Pancreas (tissue), 10 donors: ENCODE measurements around the gene LNX1. TPM values are rescaled to one million over a fixed set of nuclear protein-coding genes. Genes with fewer than 3 reads are reported as not detected.

Experiments
- ATAC-seq, 4 donors: fragments of 200-7000 bp; cut with Tn5 transposase; one replicate each; pipeline versions ENCODE4 v1.8.0 to v1.9.1; 2020; ENCODE audit warnings: mild to moderate bottlenecking in 4 of 4, moderate library complexity in 4 of 4
- DNase-seq, 6 donors: peaks; one replicate each; pipeline ENCODE4 v3.0.0-alpha.2; 2020
- FAIRE-seq: peaks from 2 replicates; lab custom pipeline; 2012; peaks lifted over from hg19 to GRCh38; lab: Jason Lieb, UNC
- H3K27ac ChIP-seq, 4 donors: fragments of 200-600 bp; sonication (generic); 1 replicate in 3 of 4; 2 replicates in 1 of 4; pipeline versions ENCODE4 v1.5.0 to v1.8.0; 2020
- H3K27me3 ChIP-seq, 4 donors: fragments of 200-600 bp; one replicate each; pipeline ENCODE4 v1.8.0; 2021
- H3K36me3 ChIP-seq, 3 donors: fragments of 200-600 bp; sonication (generic) in 1 of 3; one replicate each; pipeline versions ENCODE4 v1.5.0 to v1.8.0; 2020 to 2021
- H3K4me1 ChIP-seq, 3 donors: fragments of 200-600 bp; one replicate each; pipeline ENCODE4 v1.8.0; 2021
- H3K4me3 ChIP-seq, 4 donors: fragments of 200-600 bp; sonication (generic) in 2 of 4; one replicate each; pipeline versions ENCODE4 v1.5.0 to v1.8.0; 2020 to 2021
- H3K9me3 ChIP-seq, 4 donors: fragments of 200-600 bp; one replicate each; pipeline ENCODE4 v1.8.0; 2021
- WGBS, 2 donors: extraction: QIAGEN DNeasy Blood & Tissue Kit; methylation state at CpG; one replicate each; pipeline ENCODE4 v1.1.7; 2013; 5-methylcytosine and 5-hydroxymethylcytosine counted together
- intact Hi-C, 3 donors: fragments of 100-400 bp; cut with DNase I; formaldehyde crosslinking; loops; one replicate each; pipeline versions ENCODE4 v1.11.1 to v1.14.2; 2022
- polyA plus RNA-seq, 2 donors: library from polyadenylated mRNA; stranded (reverse); fragments of 200-250 nt; gene quantifications; one replicate each; pipeline ENCODE4 v1.2.3, GENCODE V29; 2013
- total RNA-seq, 6 donors: library from RNA; stranded (reverse); fragmentation: NEBNext Ultra II Directional in 4 of 6; extraction: Animal tissue kit (Norgen Biotek cat#: 25700) in 4 of 6; gene quantifications; one replicate each; pipeline versions ENCODE4 v1.2.1 to v1.2.4, GENCODE V29; 2021 to 2023
- TF ChIP-seq, protein P1 (sequence below), 4 donors: fragments of 200-600 bp; sonication (generic) in 3 of 4; IDR thresholded peaks; one replicate each; pipeline versions ENCODE4 v1.5.0 to v1.8.0; 2021; ENCODE audit warnings: antibody characterized with exemption in 4 of 4
- donor health status: healthy with polysubstance abuse.
- donor health status: DM: no; HTN: no; CAD: no; lungs with moderate emphysema.
- donor health status: DM: no; HTN: no; CAD: no.
- donor health status: control.
- donor health status: control.
- donor health status: Bipolar disorder and iron deficiency.
- donor health status: DM: yes; HTN: yes; CAD: no.
- donor health status: DM: no; HTN: no; CAD: no.
- donor health status: DM: no; HTN: no; CAD: no.
- donor health status: DM: yes; HTN: yes; CAD: no.

The LNX1 gene
- total and polyA plus RNA-seq, 8 donors: 6.1 to 18.6 (median 15.0) TPM

- TF ChIP-seq, protein P1, sequence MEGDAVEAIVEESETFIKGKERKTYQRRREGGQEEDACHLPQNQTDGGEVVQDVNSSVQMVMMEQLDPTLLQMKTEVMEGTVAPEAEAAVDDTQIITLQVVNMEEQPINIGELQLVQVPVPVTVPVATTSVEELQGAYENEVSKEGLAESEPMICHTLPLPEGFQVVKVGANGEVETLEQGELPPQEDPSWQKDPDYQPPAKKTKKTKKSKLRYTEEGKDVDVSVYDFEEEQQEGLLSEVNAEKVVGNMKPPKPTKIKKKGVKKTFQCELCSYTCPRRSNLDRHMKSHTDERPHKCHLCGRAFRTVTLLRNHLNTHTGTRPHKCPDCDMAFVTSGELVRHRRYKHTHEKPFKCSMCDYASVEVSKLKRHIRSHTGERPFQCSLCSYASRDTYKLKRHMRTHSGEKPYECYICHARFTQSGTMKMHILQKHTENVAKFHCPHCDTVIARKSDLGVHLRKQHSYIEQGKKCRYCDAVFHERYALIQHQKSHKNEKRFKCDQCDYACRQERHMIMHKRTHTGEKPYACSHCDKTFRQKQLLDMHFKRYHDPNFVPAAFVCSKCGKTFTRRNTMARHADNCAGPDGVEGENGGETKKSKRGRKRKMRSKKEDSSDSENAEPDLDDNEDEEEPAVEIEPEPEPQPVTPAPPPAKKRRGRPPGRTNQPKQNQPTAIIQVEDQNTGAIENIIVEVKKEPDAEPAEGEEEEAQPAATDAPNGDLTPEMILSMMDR (IDR thresholded peaks at IDR 0.05): no peak
- intact Hi-C loops: no loop called here
- H3K27me3 ChIP-seq: no peaks in the 10 kb centered on the region
- DNase-seq: no peak
- no peak for FAIRE-seq
- ATAC-seq: no peak
- H3K4me3 ChIP-seq: no peak overlapping the region
- H3K27ac ChIP-seq: no peak overlapping the region
- 95 to 97% methylated on average over 1 of the region's 1 CpG for WGBS, 2 donors
- H3K9me3 ChIP-seq: no peaks in the 10 kb centered on the region
- H3K4me1 ChIP-seq: peaks cover 15 to 17% (median 15%) of the 10 kb centered on the region in 3 donors
- H3K36me3 ChIP-seq: peaks cover 0 to 10% (median 5%) of the 10 kb centered on the region in 3 donors
These were observed 16.8 kb downstream of the LNX1 start for GRCh38 chr4:53574528-53574927.

- peaks cover 15 to 17% (median 15%) of the 10 kb centered on the region in 3 donors for H3K4me1 ChIP-seq
- no peaks in the 10 kb centered on the region for H3K27me3 ChIP-seq
- DNase-seq (no peak), FAIRE-seq (no peak), ATAC-seq (no peak)
- 84 to 87% methylated on average over 3 of the region's 3 CpGs for WGBS, 2 donors
- H3K27ac ChIP-seq: no peak overlapping the region
- TF ChIP-seq, protein P1 (IDR thresholded peaks at IDR 0.05): no peak
- intact Hi-C loops: no loop called here
- H3K4me3 ChIP-seq: no peak overlapping the region
- peaks cover 0 to 10% (median 5%) of the 10 kb centered on the region in 3 donors for H3K36me3 ChIP-seq
- no peaks in the 10 kb centered on the region for H3K9me3 ChIP-seq
These were observed 17.6 kb downstream of the LNX1 start for GRCh38 chr4:53573696-53574095.

DNA sequence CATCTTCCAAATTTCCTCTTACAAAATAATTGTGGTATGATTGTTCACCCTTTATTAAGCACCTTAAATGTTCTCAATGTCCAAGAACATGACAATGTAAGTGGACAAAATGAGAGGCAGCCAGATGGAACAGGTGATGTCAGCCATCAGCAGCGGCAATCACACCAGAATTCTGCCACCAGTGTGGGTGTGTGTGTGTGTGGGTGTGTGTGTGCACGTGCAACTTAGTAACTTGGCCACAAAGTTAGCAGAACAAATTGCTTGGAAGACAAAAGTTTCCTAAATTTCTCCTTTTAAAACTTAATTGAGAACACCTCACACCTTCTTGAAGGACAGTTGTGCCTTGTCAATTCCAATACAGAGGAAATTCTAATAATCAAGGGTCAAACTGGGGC is 18.7 kb downstream of the LNX1 start:
- TF ChIP-seq, protein P1 (IDR thresholded peaks at IDR 0.05): no peak
- H3K9me3 ChIP-seq: no peaks in the 10 kb centered on the region
- no peak overlapping the region for H3K4me3 ChIP-seq
- intact Hi-C loops: no loop called here
- no peak for FAIRE-seq
- no peak for ATAC-seq
- H3K36me3 ChIP-seq: peaks cover 0 to 10% (median 5%) of the 10 kb centered on the region in 3 donors
- H3K27me3 ChIP-seq: no peaks in the 10 kb centered on the region
- no peak overlapping the region for H3K27ac ChIP-seq
- 82 to 87% methylated on average over 2 of the region's 2 CpGs for WGBS, 2 donors
- no peak for DNase-seq
- peaks cover 15% of the 10 kb centered on the region in 3 donors for H3K4me1 ChIP-seq

DNA sequence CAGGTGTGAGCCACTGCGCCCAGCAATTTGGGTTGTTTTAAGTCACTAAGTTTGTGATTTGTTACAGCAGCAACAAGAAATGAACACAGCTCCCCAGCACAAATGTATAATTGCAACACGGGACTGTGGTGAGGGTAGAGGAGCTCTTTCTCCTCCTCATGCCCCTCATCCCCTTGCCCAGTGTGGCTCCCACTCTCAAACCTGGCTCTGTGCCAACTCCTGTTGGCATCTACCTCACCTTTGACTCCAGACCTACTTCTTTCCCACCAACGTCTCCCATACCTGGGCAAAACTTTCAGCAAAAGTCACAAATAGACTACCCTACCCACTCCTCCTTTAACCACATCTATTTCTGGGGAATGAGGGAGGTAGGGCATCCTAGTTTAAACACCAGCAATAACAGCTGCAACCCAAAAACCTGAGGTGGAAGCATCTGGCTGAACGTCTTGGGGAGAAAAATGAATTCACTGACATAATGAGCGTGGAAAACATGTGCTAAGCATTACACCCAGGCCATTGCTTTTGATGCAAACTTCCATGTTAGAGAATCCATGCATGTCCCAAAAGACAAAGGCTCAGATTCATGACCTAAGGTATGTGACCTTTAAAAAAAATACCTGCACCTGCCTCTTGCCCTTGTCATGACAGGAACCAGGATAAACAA is 19.2 kb downstream of the LNX1 start:
- Histone ChIP-seq H3K9me3 (no peaks in the 10 kb centered on the region), H3K36me3 (peaks cover 0 to 10% (median 5%) of the 10 kb centered on the region in 3 donors), H3K4me1 (peaks cover 10 to 12% (median 12%) of the 10 kb centered on the region in 3 donors), H3K27me3 (no peaks in the 10 kb centered on the region), H3K27ac (no peak overlapping the region), H3K4me3 (no peak overlapping the region)
- no peak for FAIRE-seq
- intact Hi-C loops: no loop called here
- ATAC-seq: no peak
- 84 to 87% methylated on average over 5 of the region's 5 CpGs for WGBS, 2 donors
- no peak for DNase-seq
- TF ChIP-seq, protein P1 (IDR thresholded peaks at IDR 0.05): no peak

- 85 to 91% methylated on average over 4 of the region's 4 CpGs for WGBS, 2 donors
- no peak for FAIRE-seq
- intact Hi-C loops: no loop called here
- Histone ChIP-seq H3K4me3 (no peak overlapping the region), H3K9me3 (no peaks in the 10 kb centered on the region), H3K36me3 (no peaks in the 10 kb centered on the region), H3K27ac (no peak overlapping the region), H3K27me3 (no peaks in the 10 kb centered on the region), H3K4me1 (no peaks in the 10 kb centered on the region)
- no peak for DNase-seq
- TF ChIP-seq, protein P1 (IDR thresholded peaks at IDR 0.05): no peak
- ATAC-seq: no peak
These were observed 27.5 kb downstream of the LNX1 start for GRCh38 chr4:53563824-53564223.
